GM23248 (cell line): ENCODE results near the gene GRM3.

Source experiments
- EZH2 ChIP-seq: fragments of 200-600 bp; sonication (generic); IDR thresholded peaks from 2 replicates; pipeline ENCODE4 v1.6.1; 2018; ENCODE audit warnings: antibody characterized with exemption, mild to moderate bottlenecking; ENCODE audit not compliant: insufficient read depth, poor library complexity, severe bottlenecking
- EZH2phosphoT487 ChIP-seq: fragments of 200-600 bp; sonication (generic); IDR thresholded peaks from 2 replicates; pipeline ENCODE4 v1.6.1; 2018; ENCODE audit warnings: antibody characterized with exemption, moderate library complexity, mild to moderate bottlenecking, low read depth; ENCODE audit not compliant: insufficient read depth

DNA sequence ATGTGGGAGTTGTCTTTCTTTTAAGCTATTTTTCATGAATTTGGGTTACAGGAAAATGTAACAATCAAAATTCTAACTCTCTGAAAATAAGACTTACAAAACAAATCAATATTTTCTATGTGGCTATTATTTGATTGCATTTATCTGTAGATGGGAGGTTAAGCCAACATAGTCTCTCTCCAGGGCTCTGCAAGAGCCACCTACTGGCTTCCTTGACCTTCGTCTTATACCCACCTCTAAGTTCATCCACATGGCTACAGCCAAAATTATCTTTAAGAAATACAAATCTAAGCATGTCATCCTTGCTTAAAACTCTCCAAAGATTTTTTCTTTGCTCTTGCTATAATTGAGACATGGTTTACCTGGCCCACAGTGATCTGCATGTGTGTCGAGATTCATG lies 14.2 kb downstream of the GRM3 start:
- no peak for TF ChIP-seq EZH2
- TF ChIP-seq EZH2phosphoT487 = no peak
